Ovary (tissue), 3 donors: ENCODE measurements around the gene TP73.

Experiments used
- EP300 ChIP-seq: sonication (generic); formaldehyde crosslinking; IDR thresholded peaks from one replicate; pipeline ENCODE4 v1.6.1; 2017; ENCODE audit warnings: antibody characterized with exemption
- POLR2A ChIP-seq: fragments of 450-650 bp; IDR thresholded peaks from one replicate; pipeline ENCODE4 v1.6.1; 2017; ENCODE audit warnings: antibody characterized with exemption, mild to moderate bottlenecking, moderate library complexity
- TF ChIP-seq, protein P1 (sequence below), 3 donors: fragments of 450-650 bp in 2 of 3; fragments of 200-600 bp in 1 of 3; IDR thresholded peaks; one replicate each; pipeline versions ENCODE4 v1.5.1 to v1.8.0; 2016 to 2022; ENCODE audit warnings: antibody characterized with exemption in 3 of 3, mild to moderate bottlenecking in 1 of 3
- donor health status: DM: no; HTN: no; CAD: no.

DNA sequence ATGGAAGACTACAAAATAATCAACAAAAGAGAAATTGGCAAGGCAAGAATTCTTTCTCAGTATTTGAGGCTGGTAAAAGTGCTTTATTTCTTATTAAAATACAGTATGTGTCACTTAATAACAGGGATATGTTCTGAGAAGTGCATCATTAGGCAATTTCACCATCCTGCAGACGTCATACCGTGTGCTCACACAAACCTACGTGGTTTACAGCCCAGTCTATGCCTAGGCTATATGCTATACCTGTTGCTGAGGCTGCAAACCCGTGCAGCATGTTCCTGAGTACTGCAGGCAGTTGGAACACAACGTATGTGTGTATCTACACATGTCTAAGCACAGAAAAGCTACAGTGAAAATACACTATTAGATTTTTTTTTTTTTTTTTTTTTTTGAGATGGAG is 97.2 kb downstream of the TP73 start:
- TF ChIP-seq EP300, result no peak
- TF ChIP-seq, protein P1, sequence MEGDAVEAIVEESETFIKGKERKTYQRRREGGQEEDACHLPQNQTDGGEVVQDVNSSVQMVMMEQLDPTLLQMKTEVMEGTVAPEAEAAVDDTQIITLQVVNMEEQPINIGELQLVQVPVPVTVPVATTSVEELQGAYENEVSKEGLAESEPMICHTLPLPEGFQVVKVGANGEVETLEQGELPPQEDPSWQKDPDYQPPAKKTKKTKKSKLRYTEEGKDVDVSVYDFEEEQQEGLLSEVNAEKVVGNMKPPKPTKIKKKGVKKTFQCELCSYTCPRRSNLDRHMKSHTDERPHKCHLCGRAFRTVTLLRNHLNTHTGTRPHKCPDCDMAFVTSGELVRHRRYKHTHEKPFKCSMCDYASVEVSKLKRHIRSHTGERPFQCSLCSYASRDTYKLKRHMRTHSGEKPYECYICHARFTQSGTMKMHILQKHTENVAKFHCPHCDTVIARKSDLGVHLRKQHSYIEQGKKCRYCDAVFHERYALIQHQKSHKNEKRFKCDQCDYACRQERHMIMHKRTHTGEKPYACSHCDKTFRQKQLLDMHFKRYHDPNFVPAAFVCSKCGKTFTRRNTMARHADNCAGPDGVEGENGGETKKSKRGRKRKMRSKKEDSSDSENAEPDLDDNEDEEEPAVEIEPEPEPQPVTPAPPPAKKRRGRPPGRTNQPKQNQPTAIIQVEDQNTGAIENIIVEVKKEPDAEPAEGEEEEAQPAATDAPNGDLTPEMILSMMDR (IDR thresholded peaks at IDR 0.05), result no peak
- TF ChIP-seq POLR2A, result no peak
